Effector memory CD8-positive, alpha-beta T cell (primary cell): ENCODE results near the gene ADSS2.
A peak's percentile ranks its signal among the peaks of the same experiment; 100 is the strongest.
"Not testable (repeated sequence)": the region's sequence is repeated elsewhere in the genome, so short reads cannot be mapped to it uniquely, and the experiment has no call there.

Source experiments
- ATAC-seq: fragments of 150-1000 bp; cut with Tn5 transposase; replicated peaks from 2 replicates; pipeline ENCODE4 v1.10.0; 2021; ENCODE audit warnings: mild to moderate bottlenecking, moderate library complexity
- DNase-seq, 3 experiments: peaks; one replicate each; pipeline ENCODE4 v3.0.0; 2021
- H3K27ac Mint-ChIP-seq, 2 donors: one replicate each; pipeline ENCODE4 v1.8.0; 2022; ENCODE audit warnings: mild to moderate bottlenecking in 2 of 2, mixed read lengths in 2 of 2, moderate library complexity in 2 of 2
- H3K27me3 Mint-ChIP-seq, 2 donors: one replicate each; pipeline ENCODE4 v1.8.0; 2022; ENCODE audit warnings: mixed read lengths in 2 of 2
- H3K36me3 Mint-ChIP-seq: one replicate; pipeline ENCODE4 v1.8.0; 2022; ENCODE audit warnings: mild to moderate bottlenecking, moderate library complexity, mixed read lengths; ENCODE audit not compliant: insufficient read depth
- H3K4me1 Mint-ChIP-seq, 2 donors: one replicate each; pipeline ENCODE4 v1.8.0; 2022; ENCODE audit warnings: low read depth in 2 of 2, mixed read lengths in 2 of 2
- H3K4me3 Mint-ChIP-seq, 2 donors: one replicate each; pipeline ENCODE4 v1.8.0; 2022; ENCODE audit warnings: mild to moderate bottlenecking in 2 of 2, mixed read lengths in 2 of 2, moderate library complexity in 2 of 2
- H3K9me3 Mint-ChIP-seq, 2 donors: one replicate each; pipeline ENCODE4 v1.8.0; 2022; ENCODE audit warnings: mixed read lengths in 2 of 2
- total RNA-seq, 9 experiments: gene quantifications; one replicate each; lab custom pipeline; 2026; lab: John Stamatoyannopoulos, UW

Gene ADSS2
- total RNA-seq, result 54.6 to 119 (median 91.8) reads per million in 9 experiments

DNA sequence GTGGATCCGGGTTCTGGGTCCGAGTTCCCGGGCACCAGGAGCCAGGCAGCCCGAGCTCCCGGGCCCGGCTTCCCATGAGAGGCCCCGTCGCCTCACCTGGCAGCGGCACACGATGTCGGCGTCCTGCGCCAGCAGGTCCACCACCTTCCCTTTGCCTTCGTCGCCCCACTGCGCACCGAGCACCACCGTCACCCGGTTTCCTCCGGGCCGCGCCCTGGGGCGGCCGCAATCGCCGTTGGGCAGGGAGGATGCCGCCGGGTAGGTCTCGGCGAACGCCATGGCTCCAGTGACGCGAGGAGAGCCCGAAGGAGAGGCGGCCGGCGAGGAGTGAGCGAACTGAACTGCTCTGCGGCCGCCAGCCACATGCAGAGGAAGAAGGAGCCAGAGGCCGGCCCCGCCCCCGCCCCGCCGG is at the start of gene ADSS2:
ADSS2 (minus strand) TSS at position 371 of the 412 bp plus-strand sequence; CDS start at position 279, 92 bp downstream.
- Mint-ChIP-seq H3K4me3 (peak within 1 kb of the TSS; percentile 91 to 93), H3K27me3 (no peaks in the 10 kb centered on the region), H3K4me1 (peaks cover 32 to 36% of the 10 kb centered on the region in 2 donors), H3K27ac (peak within 1 kb of the TSS; percentile 97), H3K36me3 (peaks cover 38% of the 10 kb centered on the region), H3K9me3 (no peaks in the 10 kb centered on the region)
- DNase-seq (no peak), ATAC-seq (no peak)

DNA sequence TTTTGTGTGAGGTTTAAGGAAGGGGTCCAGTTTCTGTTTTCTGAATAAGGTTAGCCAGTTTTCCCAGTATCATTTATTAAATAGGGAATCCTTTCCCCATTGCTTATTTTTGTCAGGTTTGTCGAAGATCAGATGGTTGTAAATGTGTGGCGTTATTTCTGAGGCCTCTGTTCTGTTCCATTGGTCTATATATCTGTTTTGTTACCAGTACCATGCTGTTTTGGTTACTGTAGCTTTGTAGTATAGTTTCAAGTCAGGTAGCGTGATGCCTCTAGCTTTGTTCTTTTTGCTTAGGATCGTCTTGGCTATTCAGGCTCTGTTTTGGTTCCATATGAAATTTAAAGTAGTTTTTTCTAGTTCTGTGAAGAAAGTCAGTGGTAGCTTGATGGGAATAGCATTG is 48.8 kb upstream of the ADSS2 start:
- H3K4me3 Mint-ChIP-seq, result not testable (repeated sequence)

DNA sequence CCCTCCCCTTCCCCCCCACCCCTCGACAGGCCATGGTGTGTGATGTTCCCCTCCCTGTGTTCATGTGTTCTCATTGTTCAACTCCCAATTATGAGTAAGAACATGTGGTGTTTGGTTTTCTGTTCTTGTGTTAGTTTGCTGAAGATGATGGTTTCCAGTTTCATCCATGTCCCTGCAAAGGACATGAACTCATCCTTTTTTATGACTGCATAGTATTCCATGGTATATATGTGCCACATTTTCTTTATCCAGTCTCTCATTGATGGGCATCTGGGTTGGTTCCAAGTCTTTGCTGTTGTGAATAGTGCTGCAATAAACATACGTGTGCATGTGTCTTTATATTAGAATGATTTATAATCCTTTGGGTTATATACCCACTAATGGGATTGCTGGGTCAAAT is 47.8 kb upstream of the ADSS2 start:
- ATAC-seq, H3K4me3 Mint-ChIP-seq, H3K27ac Mint-ChIP-seq, H3K4me1 Mint-ChIP-seq, DNase-seq, H3K9me3 Mint-ChIP-seq, H3K36me3 Mint-ChIP-seq, H3K27me3 Mint-ChIP-seq: not testable (repeated sequence)

More for the DNA sequence above, 48.8 kb upstream of the ADSS2 start:
- H3K9me3 Mint-ChIP-seq, H3K36me3 Mint-ChIP-seq, H3K27me3 Mint-ChIP-seq, H3K27ac Mint-ChIP-seq, ATAC-seq, H3K4me1 Mint-ChIP-seq, DNase-seq: not testable (repeated sequence)

DNA sequence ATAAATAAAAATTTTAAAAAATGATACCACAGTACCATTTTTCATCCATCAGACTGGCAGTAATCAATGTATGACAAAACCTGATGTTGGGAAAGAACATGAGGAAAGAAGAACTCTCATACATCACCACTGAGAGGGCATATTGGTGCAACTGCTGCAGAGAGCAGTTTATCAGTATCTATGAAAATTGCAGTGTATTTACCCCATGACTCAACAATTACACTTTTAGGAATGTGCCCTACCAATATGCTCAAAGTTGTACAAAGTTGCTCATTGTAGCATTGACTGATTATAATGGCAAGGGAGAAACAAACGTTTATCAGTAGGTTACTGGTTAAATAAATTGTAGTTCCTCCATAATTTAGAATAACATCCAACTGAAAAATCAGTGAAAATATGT is 46.1 kb upstream of the ADSS2 start:
- ATAC-seq (no peak), DNase-seq (no peak)
- no peaks in the 10 kb centered on the region for H3K9me3 Mint-ChIP-seq
- H3K27me3 Mint-ChIP-seq, result no peaks in the 10 kb centered on the region
- no peak overlapping the region for H3K27ac Mint-ChIP-seq
- H3K4me3 Mint-ChIP-seq, result no peak overlapping the region
- no peaks in the 10 kb centered on the region for H3K4me1 Mint-ChIP-seq
- no peaks in the 10 kb centered on the region for H3K36me3 Mint-ChIP-seq

DNA sequence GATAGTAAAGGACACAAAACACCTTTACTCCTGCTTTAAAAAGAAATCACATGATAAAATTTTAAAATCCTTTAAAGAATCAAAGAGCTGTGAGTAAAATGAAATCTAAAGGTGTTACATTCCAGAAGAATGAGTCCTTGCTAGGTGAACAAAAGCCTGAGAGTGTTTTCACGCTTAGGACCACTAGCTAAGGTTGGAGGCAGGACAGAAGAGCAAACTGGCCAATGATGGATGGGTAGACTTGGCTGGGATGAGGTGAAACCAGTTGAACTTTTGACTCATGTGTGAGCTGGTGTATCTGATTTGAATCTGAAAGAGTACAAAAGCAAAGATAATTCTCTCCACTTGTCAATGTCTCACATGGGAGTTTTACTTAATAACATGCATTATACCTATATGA is 44.5 kb upstream of the ADSS2 start:
- Mint-ChIP-seq H3K36me3 (no peaks in the 10 kb centered on the region), H3K4me1 (no peaks in the 10 kb centered on the region), H3K4me3 (no peak overlapping the region), H3K27me3 (peaks cover 0 to 5% of the 10 kb centered on the region in 2 donors), H3K9me3 (no peaks in the 10 kb centered on the region), H3K27ac (no peak overlapping the region)
- DNase-seq (no peak), ATAC-seq (no peak)

- H3K27me3 Mint-ChIP-seq, result peaks cover 6 to 10% of the 10 kb centered on the region in 2 donors
- H3K4me3 Mint-ChIP-seq, result no peak overlapping the region
- no peaks in the 10 kb centered on the region for H3K36me3 Mint-ChIP-seq
- no peaks in the 10 kb centered on the region for H3K9me3 Mint-ChIP-seq
- no peak for DNase-seq
- ATAC-seq, result no peak
- no peak overlapping the region for H3K27ac Mint-ChIP-seq
- no peaks in the 10 kb centered on the region for H3K4me1 Mint-ChIP-seq
Observed at GRCh38 chr1:244494653-244495052, 42.9 kb upstream of the ADSS2 start.

DNA sequence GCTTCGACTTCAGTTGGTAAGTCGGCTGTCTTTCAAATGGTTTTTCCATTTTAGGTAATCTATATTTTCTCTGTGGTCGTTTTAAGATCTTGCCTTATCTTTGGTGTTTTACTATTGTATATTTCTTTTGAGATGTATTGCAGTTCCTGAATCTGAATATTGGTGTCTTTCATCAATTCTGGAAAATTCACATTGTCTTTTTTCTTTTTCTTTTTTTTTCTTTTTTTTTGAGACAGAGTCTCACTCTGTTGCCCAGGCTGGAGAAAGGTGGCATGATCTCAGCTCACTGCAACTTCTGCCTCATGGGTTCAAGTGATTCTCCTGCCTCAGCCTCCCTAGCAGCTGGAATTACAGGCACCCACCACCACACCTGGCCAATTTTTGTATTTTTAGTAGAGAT is 33.3 kb upstream of the ADSS2 start:
- H3K27me3 Mint-ChIP-seq, H3K4me3 Mint-ChIP-seq, H3K9me3 Mint-ChIP-seq, DNase-seq, H3K36me3 Mint-ChIP-seq, ATAC-seq, H3K27ac Mint-ChIP-seq, H3K4me1 Mint-ChIP-seq: not testable (repeated sequence)

DNA sequence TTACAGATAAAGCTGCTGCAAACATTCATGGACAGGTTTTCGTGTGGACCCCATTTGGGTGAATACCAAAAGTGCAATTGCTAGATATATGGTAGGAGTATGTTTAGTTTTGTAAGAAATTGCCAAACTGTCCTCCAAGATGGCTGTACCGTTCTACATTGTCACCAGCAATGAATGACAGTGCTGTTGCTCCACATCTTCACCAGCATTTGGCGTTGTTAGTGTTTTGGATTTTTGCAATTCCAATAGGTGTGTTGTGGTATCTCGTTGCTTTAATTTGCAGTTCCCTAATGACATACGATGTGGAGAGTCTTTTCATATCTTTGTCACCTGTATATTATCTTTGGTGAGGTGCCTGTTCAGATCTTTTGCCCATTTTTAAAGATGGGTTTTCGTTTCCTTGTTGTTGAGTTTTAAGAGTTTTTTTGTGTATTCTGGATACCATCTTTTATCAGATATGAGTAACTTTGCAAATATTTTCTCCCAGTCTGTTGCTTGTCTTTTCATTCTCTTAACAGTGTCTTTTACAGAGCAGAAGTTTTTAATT is 21.4 kb upstream of the ADSS2 start:
- no peak overlapping the region for H3K27ac Mint-ChIP-seq

DNA sequence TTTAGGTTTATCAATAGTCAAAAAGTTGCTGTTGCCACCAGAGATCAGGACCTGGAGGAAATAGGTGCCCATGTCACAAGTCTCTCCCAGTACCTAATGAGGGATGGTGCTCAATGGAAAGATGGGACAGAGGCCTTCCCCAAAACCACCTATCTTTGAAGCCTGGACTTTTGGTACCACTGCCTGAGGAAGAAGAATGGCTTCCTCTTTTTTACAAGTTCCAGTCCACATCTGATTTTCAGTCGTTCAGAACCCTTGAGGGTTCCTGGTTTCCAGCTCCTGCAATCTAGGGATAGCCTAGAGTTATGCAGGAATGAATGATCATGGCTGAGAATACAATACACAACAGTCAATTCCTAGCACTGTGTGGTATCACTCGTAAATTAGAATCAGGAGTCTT is 15.0 kb upstream of the ADSS2 start:
- no peak overlapping the region for H3K4me3 Mint-ChIP-seq
- no peaks in the 10 kb centered on the region for H3K9me3 Mint-ChIP-seq
- DNase-seq (no peak), ATAC-seq (no peak)
- H3K36me3 Mint-ChIP-seq, result no peaks in the 10 kb centered on the region
- H3K27me3 Mint-ChIP-seq, result no peaks in the 10 kb centered on the region
- no peaks in the 10 kb centered on the region for H3K4me1 Mint-ChIP-seq
- H3K27ac Mint-ChIP-seq, result no peak overlapping the region

More for the DNA sequence above, 21.4 kb upstream of the ADSS2 start:
- Mint-ChIP-seq H3K9me3 (no peaks in the 10 kb centered on the region), H3K4me1 (no peaks in the 10 kb centered on the region), H3K36me3 (no peaks in the 10 kb centered on the region), H3K27me3 (no peaks in the 10 kb centered on the region), H3K4me3 (no peak overlapping the region)
- ATAC-seq (no peak), DNase-seq (no peak)

DNA sequence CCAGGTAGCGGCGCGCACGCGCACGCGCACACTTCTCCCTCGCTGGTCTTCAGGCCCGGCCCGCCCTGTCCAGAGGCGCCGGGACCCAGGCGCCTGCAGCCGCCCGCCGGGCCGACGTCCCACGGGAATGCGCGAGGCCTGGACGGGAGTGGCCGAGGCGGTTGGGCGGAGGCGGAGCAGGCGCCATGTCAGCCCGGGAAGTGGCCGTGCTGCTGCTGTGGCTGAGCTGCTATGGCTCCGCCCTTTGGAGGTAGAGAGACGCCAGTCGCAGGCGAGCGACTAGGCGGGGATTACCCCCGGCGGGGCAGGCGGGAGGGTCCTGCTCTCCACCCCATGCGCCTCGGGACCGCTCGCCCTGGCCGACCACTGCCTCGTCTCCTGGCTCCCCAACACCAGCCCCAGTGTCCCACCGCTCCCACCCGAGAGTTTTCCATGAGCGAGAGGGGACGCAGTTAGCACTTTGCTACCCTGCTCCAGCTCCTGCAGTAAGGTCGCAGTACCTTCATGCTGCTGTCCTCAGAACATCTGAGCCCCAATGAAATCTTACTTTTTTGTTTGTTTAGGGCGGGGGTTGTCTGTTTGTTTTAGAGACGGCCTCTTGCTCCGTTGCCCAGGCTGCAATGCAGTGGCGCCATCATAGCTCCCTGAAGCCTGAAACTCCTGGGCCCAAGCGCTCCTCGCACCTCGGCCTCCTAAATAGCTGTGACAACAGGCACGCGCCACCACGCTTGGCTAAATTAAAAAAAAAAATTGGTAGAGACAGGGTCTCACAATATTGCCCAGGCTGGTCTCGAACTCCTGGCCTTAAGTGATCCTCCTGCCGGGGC is 9.7 kb upstream of the ADSS2 start, which contains the start of gene CATSPERE:
CATSPERE (plus strand) TSS at position 29 of the 827 bp plus-strand sequence; CDS start at position 186, 157 bp downstream.
- no peaks in the 10 kb centered on the region for H3K27me3 Mint-ChIP-seq
- H3K4me1 Mint-ChIP-seq, result peaks cover 8 to 12% of the 10 kb centered on the region in 2 donors
- peak within 1 kb of the TSS; percentile 66 to 72 for H3K27ac Mint-ChIP-seq
- no peaks in the 10 kb centered on the region for H3K9me3 Mint-ChIP-seq
- peak within 1 kb of the TSS; percentile 76 to 82 for H3K4me3 Mint-ChIP-seq
- ATAC-seq (peak; percentile 98), DNase-seq (peak; percentile 53 to 65 (median 61))
- no peaks in the 10 kb centered on the region for H3K36me3 Mint-ChIP-seq

DNA sequence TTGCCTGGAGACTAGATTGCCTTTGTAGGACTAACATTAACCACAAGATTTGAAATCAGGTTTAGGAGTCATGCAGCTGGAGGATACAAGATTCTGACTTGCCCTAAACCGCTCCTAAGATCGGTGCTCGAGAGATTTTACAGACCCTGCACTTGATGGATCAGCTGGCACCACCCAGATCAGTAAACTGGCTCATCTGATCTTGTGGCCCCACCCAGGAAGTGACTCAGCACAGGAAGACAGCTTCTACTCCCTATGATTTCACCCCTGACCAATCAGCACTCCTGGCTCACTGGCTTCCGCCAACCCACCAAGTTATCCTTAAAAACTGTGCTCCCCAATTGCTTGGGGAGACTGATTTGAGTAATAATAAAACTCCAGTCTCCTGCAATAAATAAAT is 8.5 kb upstream of the ADSS2 start:
- Mint-ChIP-seq H3K4me1 (peaks cover 8 to 12% of the 10 kb centered on the region in 2 donors), H3K9me3 (no peaks in the 10 kb centered on the region), H3K4me3 (peak overlapping the region in 1 of 2 donors; percentile 38), H3K36me3 (no peaks in the 10 kb centered on the region), H3K27ac (no peak overlapping the region), H3K27me3 (no peaks in the 10 kb centered on the region)
- DNase-seq (no peak), ATAC-seq (no peak)

GRCh38 chr1:244458781-244459180 is 7.1 kb upstream of the ADSS2 start:
- H3K36me3 Mint-ChIP-seq, result peaks cover 2% of the 10 kb centered on the region
- H3K4me3 Mint-ChIP-seq, result no peak overlapping the region
- DNase-seq (no peak), ATAC-seq (no peak)
- peaks cover 8 to 12% of the 10 kb centered on the region in 2 donors for H3K4me1 Mint-ChIP-seq
- no peak overlapping the region for H3K27ac Mint-ChIP-seq
- H3K9me3 Mint-ChIP-seq, result no peaks in the 10 kb centered on the region
- no peaks in the 10 kb centered on the region for H3K27me3 Mint-ChIP-seq

- peaks cover 12 to 16% of the 10 kb centered on the region in 2 donors for H3K4me1 Mint-ChIP-seq
- H3K9me3 Mint-ChIP-seq, result no peaks in the 10 kb centered on the region
- DNase-seq, result no peak
- H3K27me3 Mint-ChIP-seq, result no peaks in the 10 kb centered on the region
- no peak overlapping the region for H3K4me3 Mint-ChIP-seq
- H3K36me3 Mint-ChIP-seq, result peaks cover 5% of the 10 kb centered on the region
- no peak overlapping the region for H3K27ac Mint-ChIP-seq
- ATAC-seq, result no peak
Observed at GRCh38 chr1:244456586-244456985, 4.9 kb upstream of the ADSS2 start.

DNA sequence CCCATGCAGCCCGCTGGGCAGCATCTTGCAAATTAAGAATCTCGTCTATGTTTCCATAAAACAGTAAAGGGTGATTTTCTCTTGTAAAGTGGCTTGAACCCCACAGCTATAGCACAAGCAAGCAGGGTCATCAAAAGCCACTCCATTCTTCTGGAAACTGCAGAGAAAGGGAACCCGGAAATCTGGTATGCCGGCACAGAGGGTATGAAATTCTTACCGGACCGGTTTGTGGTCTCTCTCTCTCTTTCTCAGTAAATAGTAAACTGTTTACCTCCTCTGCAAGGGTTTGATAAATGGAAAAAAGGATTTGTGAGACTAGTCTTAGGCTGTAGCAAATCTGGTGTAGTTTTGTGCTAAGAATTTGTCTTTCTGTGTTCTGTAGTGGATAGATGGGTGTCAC is 2.7 kb upstream of the ADSS2 start:
- Mint-ChIP-seq H3K36me3 (peaks cover 25% of the 10 kb centered on the region), H3K4me3 (no peak overlapping the region), H3K27me3 (no peaks in the 10 kb centered on the region), H3K27ac (no peak overlapping the region), H3K4me1 (peaks cover 19 to 20% of the 10 kb centered on the region in 2 donors), H3K9me3 (no peaks in the 10 kb centered on the region)
- no peak for ATAC-seq
- DNase-seq, result no peak
